IMR-90 (cell line): Measurements from ENCODE around the gene KHK. TPM values are rescaled to one million over a fixed set of nuclear protein-coding genes. Genes with fewer than 3 reads are reported as not detected.

ENCODE experiments used
- ATAC-seq: fragments of 200-7000 bp; cut with Tn5 transposase; 2 replicates; pipeline ENCODE4 v1.9.1; 2020; ENCODE audit warnings: low read depth, mild to moderate bottlenecking, moderate library complexity
- BruUV-seq: library from RNA; stranded (reverse); fragments of 400-500 nt; replicated peaks from 2 replicates; lab custom pipeline; 2021; lab: Mats Ljungman, UMichigan
- CTCF ChIA-PET: fragments of 300-600 bp; formaldehyde crosslinking; extraction: SDS; loops from one replicate; lab custom pipeline; 2021; ENCODE audit warnings: antibody characterized with exemption; lab: Yijun Ruan, JAX
- POLR2A ChIA-PET: fragments of 300-600 bp; sonication (Branson Sonifier 250); formaldehyde crosslinking; loops from one replicate; lab custom pipeline; 2022; ENCODE audit warnings: antibody characterized with exemption; ENCODE audit not compliant: unreplicated experiment; lab: Charles Lee
- DNase-seq: peaks from one replicate; pipeline ENCODE4 v3.0.0; 2013
- H2AFZ ChIP-seq: replicated peaks from 2 replicates; pipeline ENCODE3; 2013; ENCODE audit warnings: low read length, mild to moderate bottlenecking; ENCODE audit not compliant: poor library complexity
- H2AK5ac ChIP-seq: 2 replicates; pipeline ENCODE4 v1.6.1; 2013; ENCODE audit warnings: low read depth, low read length, inconsistent platforms
- H2AK9ac ChIP-seq: replicated peaks from 2 replicates; pipeline ENCODE3; 2013; ENCODE audit warnings: mild to moderate bottlenecking, low read depth, low read length, moderate library complexity; ENCODE audit not compliant: poor library complexity
- H2BK120ac ChIP-seq: 2 replicates; pipeline ENCODE4 v1.6.1; 2013; ENCODE audit warnings: low read depth, low read length, inconsistent platforms
- H2BK15ac ChIP-seq: 3 replicates; pipeline ENCODE4 v1.6.1; 2013; ENCODE audit warnings: low read depth, low read length, inconsistent platforms
- H2BK20ac ChIP-seq: 2 replicates; pipeline ENCODE4 v1.6.1; 2013; ENCODE audit warnings: low read depth, mild to moderate bottlenecking, inconsistent platforms, low read length, moderate library complexity
- H2BK5ac ChIP-seq: 2 replicates; pipeline ENCODE4 v1.6.1; 2013; ENCODE audit warnings: mild to moderate bottlenecking, low read depth, low read length, inconsistent platforms; ENCODE audit not compliant: poor library complexity, severe bottlenecking
- H3K14ac ChIP-seq: replicated peaks from 2 replicates; pipeline ENCODE4 v1.6.1; 2013; ENCODE audit warnings: low read depth, low read length, inconsistent platforms
- H3K18ac ChIP-seq: 2 replicates; pipeline ENCODE4 v1.6.1; 2013; ENCODE audit warnings: low read depth, low read length, control low read depth
- H3K23ac ChIP-seq: 2 replicates; pipeline ENCODE4 v1.6.1; 2013; ENCODE audit warnings: low read depth, low read length, inconsistent platforms
- H3K27ac ChIP-seq: 2 replicates; pipeline ENCODE4 v1.5.1; 2013; ENCODE audit warnings: mild to moderate bottlenecking, control low read depth, low read length; ENCODE audit not compliant: insufficient read depth
- H3K27me3 ChIP-seq: 2 replicates; pipeline ENCODE4 v1.6.1; 2013; ENCODE audit warnings: low read length; ENCODE audit not compliant: control insufficient read depth, insufficient read depth
- H3K36me3 ChIP-seq: 2 replicates; pipeline ENCODE4 v1.6.1; 2013; ENCODE audit warnings: low read length, mixed read lengths; ENCODE audit not compliant: control insufficient read depth, insufficient read depth
- H3K4ac ChIP-seq: 2 replicates; pipeline ENCODE4 v1.6.1; 2013; ENCODE audit warnings: low read depth, low read length, inconsistent platforms
- H3K4me1 ChIP-seq: 2 replicates; pipeline ENCODE4 v1.6.1; 2013; ENCODE audit warnings: low read length, mixed read lengths; ENCODE audit not compliant: control insufficient read depth, insufficient read depth
- H3K4me2 ChIP-seq: 2 replicates; pipeline ENCODE4 v1.6.1; 2013; ENCODE audit warnings: low read depth, mild to moderate bottlenecking, control low read depth, low read length, moderate library complexity
- H3K4me3 ChIP-seq: 2 replicates; pipeline ENCODE4 v1.5.1; 2013; ENCODE audit warnings: low read depth, mild to moderate bottlenecking, control low read depth, low read length, moderate library complexity; ENCODE audit not compliant: insufficient read depth
- H3K56ac ChIP-seq: 2 replicates; pipeline ENCODE4 v1.6.1; 2013; ENCODE audit warnings: low read length, inconsistent platforms; ENCODE audit not compliant: insufficient read depth; ENCODE audit errors: extremely low read depth
- H3K79me1 ChIP-seq, 2 experiments: 2 replicates each; pipeline ENCODE4 v1.6.1; 2013; ENCODE audit warnings: low read length in 2 of 2, inconsistent platforms in 1 of 2, low read depth in 1 of 2
- H3K9ac ChIP-seq: 2 replicates; pipeline ENCODE4 v1.6.1; 2013; ENCODE audit warnings: low read depth, low read length, control low read depth
- H3K9me1 ChIP-seq: 2 replicates; pipeline ENCODE4 v1.6.1; 2013; ENCODE audit warnings: low read length, inconsistent platforms; ENCODE audit not compliant: insufficient read depth
- H3K9me3 ChIP-seq: 2 replicates; pipeline ENCODE4 v1.6.1; 2013; ENCODE audit warnings: low read length; ENCODE audit not compliant: control insufficient read depth, insufficient read depth
- H4K20me1 ChIP-seq: 2 replicates; pipeline ENCODE4 v1.6.1; 2013; ENCODE audit warnings: low read length, inconsistent platforms; ENCODE audit not compliant: insufficient read depth
- H4K5ac ChIP-seq: 2 replicates; pipeline ENCODE4 v1.6.1; 2013; ENCODE audit warnings: mild to moderate bottlenecking, low read depth, low read length, control low read depth
- H4K8ac ChIP-seq, 2 experiments: 2 replicates each; pipeline ENCODE4 v1.6.1; 2013; ENCODE audit warnings: low read depth in 2 of 2, low read length in 2 of 2, control low read depth in 1 of 2, inconsistent platforms in 1 of 2
- H4K91ac ChIP-seq: 2 replicates; pipeline ENCODE4 v1.6.1; 2013; ENCODE audit warnings: low read depth, low read length, inconsistent platforms; ENCODE audit not compliant: insufficient read depth
- BHLHE40 ChIP-seq: fragments of 150-350 bp; IDR thresholded peaks from 2 replicates; pipeline ENCODE4 v1.6.1; 2016; ENCODE audit warnings: mild to moderate bottlenecking, low read depth, low read length
- CHD1 ChIP-seq: IDR thresholded peaks from 2 replicates; pipeline ENCODE4 v1.6.1; 2012; ENCODE audit warnings: low read depth, low read length, improper control_type of control experiment
- MAFK ChIP-seq: IDR thresholded peaks from 2 replicates; pipeline ENCODE4 v1.6.1; 2012; ENCODE audit warnings: low read depth, low read length, improper control_type of control experiment
- MXI1 ChIP-seq: IDR thresholded peaks from 2 replicates; pipeline ENCODE4 v1.6.1; 2012; ENCODE audit warnings: low read depth, mild to moderate bottlenecking, low read length, moderate library complexity, borderline replicate concordance
- RCOR1 ChIP-seq: IDR thresholded peaks from 2 replicates; pipeline ENCODE4 v1.6.1; 2012; ENCODE audit warnings: mild to moderate bottlenecking, low read length, improper control_type of control experiment; ENCODE audit not compliant: insufficient replicate concordance
- SMC3 ChIP-seq: fragments of 150-350 bp; IDR thresholded peaks from 2 replicates; pipeline ENCODE4 v1.6.1; 2016; ENCODE audit warnings: low read depth, mild to moderate bottlenecking, antibody characterized with exemption, low read length, moderate library complexity
- WGBS, 2 experiments: methylation state at CpG; one replicate each; pipeline versions ENCODE4 v1.1.5 to v1.1.7; 2013; ENCODE audit warnings: missing lambda C conversion rate in 2 of 2; ENCODE audit not compliant: insufficient read length in 1 of 2; ENCODE audit errors: extremely low coverage in 2 of 2; 5-methylcytosine and 5-hydroxymethylcytosine counted together
- dilution Hi-C: fragments of 300-500 bp; cut with HindIII; formaldehyde crosslinking; loops from one replicate; pipeline ENCODE4 v1.14.3; 2018; ENCODE audit warnings: low sequenced_read_pairs; ENCODE audit not compliant: unreplicated experiment
- in situ Hi-C: fragments of 300-500 bp; cut with MboI; formaldehyde crosslinking; loops from 3 replicates; pipeline ENCODE4 v1.14.3; 2019; ENCODE audit warnings: low sequenced_read_pairs, inconsistent platforms, mixed read lengths
- intact Hi-C: fragments of 100-400 bp; cut with micrococcal nuclease; formaldehyde crosslinking; loops from 2 replicates; pipeline ENCODE4 v1.10.0; 2022
- polyA plus RNA-seq, 3 experiments: library from polyadenylated mRNA; depleted of rRNA; stranded (reverse); fragments of >200 nt; gene quantifications; 2 replicates each; pipeline ENCODE4 v1.2.3, GENCODE V29; 2012; ENCODE audit warnings: low replicate concordance in 1 of 3
- total RNA-seq: library from RNA; depleted of rRNA; stranded (reverse); fragments of >200 nt; gene quantifications from 2 replicates; pipeline ENCODE4 v1.2.3, GENCODE V29; 2012
- TF ChIP-seq, protein P1 (sequence below): fragments of 150-350 bp; IDR thresholded peaks from 2 replicates; pipeline ENCODE4 v1.6.1; 2017; ENCODE audit warnings: mild to moderate bottlenecking, antibody characterized with exemption, low read length, low read depth
- TF ChIP-seq, protein P2 (sequence below): conservative IDR thresholded peaks from 2 replicates; pipeline ENCODE4 v1.5.1; 2012; ENCODE audit warnings: mild to moderate bottlenecking, low read depth, low read length, improper control_type of control experiment

The KHK gene
- total and polyA plus RNA-seq, 2 of the 4 experiments (the other 2 are of a cell fraction) = 0.72 to 0.82 TPM

DNA sequence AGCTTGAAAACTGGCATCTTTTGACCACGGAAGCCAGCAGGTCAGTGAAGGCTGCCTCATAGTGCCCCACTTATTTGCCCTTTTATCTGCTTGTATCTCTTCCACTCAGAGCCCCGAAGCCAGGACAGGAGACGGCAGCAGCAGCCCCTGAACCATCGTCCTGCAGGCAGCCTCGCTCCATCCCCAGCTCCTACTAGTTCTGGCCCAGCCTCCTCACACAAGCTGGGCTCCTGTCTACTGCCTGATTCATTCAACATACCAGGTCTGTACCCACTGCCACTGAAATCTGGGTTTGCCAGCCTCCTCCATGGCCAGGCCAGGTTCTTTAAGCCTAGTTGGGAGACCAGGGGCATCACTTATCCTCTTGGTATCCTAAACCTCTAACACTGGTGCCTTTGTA, 19.2 kb upstream of the KHK start:
- no TSS peak for BruUV-seq
- Histone ChIP-seq H3K9me1 (peaks cover 31% of the 10 kb centered on the region; the same call in 1 of the 2 replicates), H3K18ac (no peak overlapping the region), H3K4ac (no peak overlapping the region), H3K14ac (no peak overlapping the region), H3K9me3 (no peaks in the 10 kb centered on the region), H3K27me3 (no peaks in the 10 kb centered on the region), H2BK120ac (no peak overlapping the region), H3K79me1 (peaks cover 58 to 81% of the 10 kb centered on the region in 2 experiments), H3K4me2 (no peak overlapping the region), H3K4me3 (no peak overlapping the region), H2BK5ac (no peak overlapping the region), H2BK20ac (no peak overlapping the region), H4K91ac (no peak overlapping the region), H3K27ac (no peak overlapping the region), H3K36me3 (peaks cover 35% of the 10 kb centered on the region), H4K20me1 (peaks cover 20% of the 10 kb centered on the region), H3K4me1 (peaks cover 18% of the 10 kb centered on the region; the same call in 1 of the 2 replicates), H2BK15ac (no peak overlapping the region), H4K5ac (no peak overlapping the region), H3K23ac (no peak overlapping the region), H3K9ac (no peak overlapping the region), H2AK9ac (no peak overlapping the region), H2AK5ac (no peak overlapping the region), H4K8ac (no peak overlapping the region), H2AFZ (no peak overlapping the region), H3K56ac (no peak overlapping the region)
- intact Hi-C loops = no loop called here
- dilution Hi-C loops = no loop called here
- TF ChIP-seq SMC3 (no peak), RCOR1 (no peak), MAFK (no peak), MXI1 (no peak), BHLHE40 (no peak), CHD1 (no peak)
- TF ChIP-seq, protein P1, sequence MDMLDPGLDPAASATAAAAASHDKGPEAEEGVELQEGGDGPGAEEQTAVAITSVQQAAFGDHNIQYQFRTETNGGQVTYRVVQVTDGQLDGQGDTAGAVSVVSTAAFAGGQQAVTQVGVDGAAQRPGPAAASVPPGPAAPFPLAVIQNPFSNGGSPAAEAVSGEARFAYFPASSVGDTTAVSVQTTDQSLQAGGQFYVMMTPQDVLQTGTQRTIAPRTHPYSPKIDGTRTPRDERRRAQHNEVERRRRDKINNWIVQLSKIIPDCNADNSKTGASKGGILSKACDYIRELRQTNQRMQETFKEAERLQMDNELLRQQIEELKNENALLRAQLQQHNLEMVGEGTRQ = no peak
- TF ChIP-seq, protein P2, sequence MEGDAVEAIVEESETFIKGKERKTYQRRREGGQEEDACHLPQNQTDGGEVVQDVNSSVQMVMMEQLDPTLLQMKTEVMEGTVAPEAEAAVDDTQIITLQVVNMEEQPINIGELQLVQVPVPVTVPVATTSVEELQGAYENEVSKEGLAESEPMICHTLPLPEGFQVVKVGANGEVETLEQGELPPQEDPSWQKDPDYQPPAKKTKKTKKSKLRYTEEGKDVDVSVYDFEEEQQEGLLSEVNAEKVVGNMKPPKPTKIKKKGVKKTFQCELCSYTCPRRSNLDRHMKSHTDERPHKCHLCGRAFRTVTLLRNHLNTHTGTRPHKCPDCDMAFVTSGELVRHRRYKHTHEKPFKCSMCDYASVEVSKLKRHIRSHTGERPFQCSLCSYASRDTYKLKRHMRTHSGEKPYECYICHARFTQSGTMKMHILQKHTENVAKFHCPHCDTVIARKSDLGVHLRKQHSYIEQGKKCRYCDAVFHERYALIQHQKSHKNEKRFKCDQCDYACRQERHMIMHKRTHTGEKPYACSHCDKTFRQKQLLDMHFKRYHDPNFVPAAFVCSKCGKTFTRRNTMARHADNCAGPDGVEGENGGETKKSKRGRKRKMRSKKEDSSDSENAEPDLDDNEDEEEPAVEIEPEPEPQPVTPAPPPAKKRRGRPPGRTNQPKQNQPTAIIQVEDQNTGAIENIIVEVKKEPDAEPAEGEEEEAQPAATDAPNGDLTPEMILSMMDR = no peak
- POLR2A ChIA-PET = interaction anchor here (1.3 kb wide), 1 partner anchor 9 kb away, joined by 3 read pairs; no protein-coding TSS in a partner anchor
- WGBS, 2 experiments = 94% methylated on average over 3 of the region's 5 CpGs; no CpG with 5 or more reads in 1 of the 2 experiments
- DNase-seq (no peak), ATAC-seq (no peak)
- in situ Hi-C loops = no loop called here
- CTCF ChIA-PET = no interaction called here
